Osteoblast (primary cell): ENCODE measurements around the gene ZNF740. TPM values are rescaled to one million over a fixed set of nuclear protein-coding genes. Genes with fewer than 3 reads are reported as not detected.

ENCODE experiments used
- DNase-seq: peaks from one replicate; pipeline ENCODE4 v3.0.0; 2011; ENCODE audit warnings: low spot score, mixed read lengths; ENCODE audit not compliant: insufficient read length; ENCODE audit errors: missing footprints
- H2AFZ ChIP-seq: 2 replicates; pipeline ENCODE4 v1.6.0; 2011; ENCODE audit warnings: mild to moderate bottlenecking, low read length
- H3K27ac ChIP-seq: 2 replicates; pipeline ENCODE4 v1.5.1; 2011; ENCODE audit warnings: mild to moderate bottlenecking, low read depth, low read length, moderate library complexity
- H3K27me3 ChIP-seq: 2 replicates; pipeline ENCODE4 v1.6.0; 2012; ENCODE audit warnings: mild to moderate bottlenecking, control low read depth, inconsistent platforms, low read length, moderate library complexity; ENCODE audit not compliant: insufficient read depth
- H3K36me3 ChIP-seq: 2 replicates; pipeline ENCODE4 v1.5.1; 2011; ENCODE audit warnings: mild to moderate bottlenecking, low read length, control low read depth, moderate library complexity; ENCODE audit not compliant: insufficient read depth
- H3K4me1 ChIP-seq: 2 replicates; pipeline ENCODE4 v1.5.1; 2011; ENCODE audit warnings: mild to moderate bottlenecking, low read length, control low read depth, moderate library complexity; ENCODE audit not compliant: insufficient read depth
- H3K4me2 ChIP-seq: 2 replicates; pipeline ENCODE4 v1.6.0; 2011; ENCODE audit warnings: mild to moderate bottlenecking, low read length; ENCODE audit not compliant: insufficient read depth
- H3K4me3 ChIP-seq: fragments of 200-600 bp; sonication (generic); 3 replicates; pipeline ENCODE4 v1.5.1; 2012; ENCODE audit warnings: mild to moderate bottlenecking, low read length, inconsistent platforms; ENCODE audit not compliant: insufficient read depth
- H3K79me2 ChIP-seq: 2 replicates; pipeline ENCODE4 v1.6.0; 2012; ENCODE audit warnings: mild to moderate bottlenecking, low read length, control low read depth, inconsistent platforms; ENCODE audit not compliant: insufficient read depth
- H3K9me3 ChIP-seq: 2 replicates; pipeline ENCODE4 v1.5.1; 2011; ENCODE audit warnings: low read depth, low read length, control low read depth
- H4K20me1 ChIP-seq: 2 replicates; pipeline ENCODE4 v1.6.0; 2012; ENCODE audit warnings: mild to moderate bottlenecking, low read length, control low read depth; ENCODE audit not compliant: insufficient read depth
- total RNA-seq: library from RNA; depleted of rRNA; stranded (reverse); fragments of >200 nt; gene quantifications from 2 replicates; pipeline ENCODE4 v1.2.3, GENCODE V29; 2012
- TF ChIP-seq, protein P1 (sequence below): IDR thresholded peaks from 2 replicates; pipeline ENCODE4 v1.5.1; 2011; ENCODE audit warnings: mild to moderate bottlenecking, low read depth, low read length, moderate library complexity; ENCODE audit errors: extremely low read depth

Gene ZNF740
- total RNA-seq, 1 donor: 19.5 TPM

- peak overlapping the region; percentile 98 for H2AFZ ChIP-seq
- peak overlapping the region; percentile 98 for H3K4me2 ChIP-seq
- peaks cover 44% of the 10 kb centered on the region for H3K4me1 ChIP-seq
- peak overlapping the region; percentile 92 for H3K27ac ChIP-seq
- peak overlapping the region; percentile 88 for H3K4me3 ChIP-seq
- H3K79me2 ChIP-seq: peaks cover 35% of the 10 kb centered on the region
- peaks cover 25% of the 10 kb centered on the region for H3K36me3 ChIP-seq
- no peaks in the 10 kb centered on the region for H3K27me3 ChIP-seq
- H4K20me1 ChIP-seq: peaks cover 21% of the 10 kb centered on the region
- H3K9me3 ChIP-seq: no peaks in the 10 kb centered on the region
- DNase-seq: no peak
- TF ChIP-seq, protein P1, sequence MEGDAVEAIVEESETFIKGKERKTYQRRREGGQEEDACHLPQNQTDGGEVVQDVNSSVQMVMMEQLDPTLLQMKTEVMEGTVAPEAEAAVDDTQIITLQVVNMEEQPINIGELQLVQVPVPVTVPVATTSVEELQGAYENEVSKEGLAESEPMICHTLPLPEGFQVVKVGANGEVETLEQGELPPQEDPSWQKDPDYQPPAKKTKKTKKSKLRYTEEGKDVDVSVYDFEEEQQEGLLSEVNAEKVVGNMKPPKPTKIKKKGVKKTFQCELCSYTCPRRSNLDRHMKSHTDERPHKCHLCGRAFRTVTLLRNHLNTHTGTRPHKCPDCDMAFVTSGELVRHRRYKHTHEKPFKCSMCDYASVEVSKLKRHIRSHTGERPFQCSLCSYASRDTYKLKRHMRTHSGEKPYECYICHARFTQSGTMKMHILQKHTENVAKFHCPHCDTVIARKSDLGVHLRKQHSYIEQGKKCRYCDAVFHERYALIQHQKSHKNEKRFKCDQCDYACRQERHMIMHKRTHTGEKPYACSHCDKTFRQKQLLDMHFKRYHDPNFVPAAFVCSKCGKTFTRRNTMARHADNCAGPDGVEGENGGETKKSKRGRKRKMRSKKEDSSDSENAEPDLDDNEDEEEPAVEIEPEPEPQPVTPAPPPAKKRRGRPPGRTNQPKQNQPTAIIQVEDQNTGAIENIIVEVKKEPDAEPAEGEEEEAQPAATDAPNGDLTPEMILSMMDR: no peak
Measured at GRCh38 chr12:53179687-53180219, 769 bp upstream of the ZNF740 start.

GRCh38 chr12:53180931-53181645 is 566 bp downstream of the ZNF740 start:
- no peaks in the 10 kb centered on the region for H3K27me3 ChIP-seq
- no peaks in the 10 kb centered on the region for H3K9me3 ChIP-seq
- H3K79me2 ChIP-seq: peaks cover 43% of the 10 kb centered on the region
- DNase-seq: peak; percentile 95
- TF ChIP-seq, protein P1: no peak
- peaks cover 37% of the 10 kb centered on the region for H3K4me1 ChIP-seq
- H4K20me1 ChIP-seq: peaks cover 30% of the 10 kb centered on the region
- peaks cover 39% of the 10 kb centered on the region for H3K36me3 ChIP-seq
- H2AFZ ChIP-seq: peak overlapping the region; percentile 83
- H3K27ac ChIP-seq: peak overlapping the region; percentile 16
- H3K4me2 ChIP-seq: peak overlapping the region; percentile 98
- H3K4me3 ChIP-seq: peak overlapping the region; percentile 88

GRCh38 chr12:53181935-53182334 is 1.4 kb downstream of the ZNF740 start:
- Histone ChIP-seq H4K20me1 (peaks cover 30% of the 10 kb centered on the region), H3K9me3 (no peaks in the 10 kb centered on the region), H3K36me3 (peaks cover 47% of the 10 kb centered on the region), H3K27me3 (no peaks in the 10 kb centered on the region), H3K4me2 (peak overlapping the region; percentile 98), H3K79me2 (peaks cover 43% of the 10 kb centered on the region), H3K4me3 (peak overlapping the region; percentile 88), H3K27ac (peak overlapping the region; percentile 16), H2AFZ (no peak overlapping the region), H3K4me1 (peaks cover 37% of the 10 kb centered on the region)
- no peak for DNase-seq
- TF ChIP-seq, protein P1: no peak

- H3K4me1 ChIP-seq: peaks cover 37% of the 10 kb centered on the region
- TF ChIP-seq, protein P1: no peak
- peak; percentile 75 for DNase-seq
- peaks cover 57% of the 10 kb centered on the region for H3K36me3 ChIP-seq
- H3K4me2 ChIP-seq: peak overlapping the region; percentile 98
- no peaks in the 10 kb centered on the region for H3K9me3 ChIP-seq
- H3K27ac ChIP-seq: no peak overlapping the region
- H4K20me1 ChIP-seq: peaks cover 30% of the 10 kb centered on the region
- H2AFZ ChIP-seq: no peak overlapping the region
- H3K79me2 ChIP-seq: peaks cover 43% of the 10 kb centered on the region
- H3K27me3 ChIP-seq: no peaks in the 10 kb centered on the region
- H3K4me3 ChIP-seq: no peak overlapping the region
Measured at GRCh38 chr12:53182903-53183302, 2.4 kb downstream of the ZNF740 start.
